Peyer's patch (tissue), 4 donors: ENCODE results near the gene TSKS. TPM values are rescaled to one million over a fixed set of nuclear protein-coding genes. Genes with fewer than 3 reads are reported as not detected.

ENCODE experiments used
- DNase-seq, 3 donors: peaks; one replicate each; pipeline ENCODE4 v3.0.0-alpha.2; 2017 to 2019
- H3K27ac ChIP-seq, 4 donors: fragments of 200-600 bp; sonication (generic); one replicate each; pipeline ENCODE4 v1.5.1; 2016 to 2019
- H3K27me3 ChIP-seq, 2 donors: fragments of 200-600 bp; sonication (generic); one replicate each; pipeline ENCODE4 v1.5.1; 2019
- H3K36me3 ChIP-seq, 3 donors: fragments of 200-600 bp; sonication (generic); one replicate each; pipeline ENCODE4 v1.5.1; 2016 to 2019
- H3K4me1 ChIP-seq, 4 donors: fragments of 200-600 bp; sonication (generic); one replicate each; pipeline ENCODE4 v1.5.1; 2016 to 2019
- H3K4me3 ChIP-seq, 4 donors: fragments of 200-600 bp; sonication (generic); 1 replicate in 3 of 4; 2 replicates in 1 of 4; pipeline ENCODE4 v1.5.1; 2016 to 2019; ENCODE audit warnings: mild to moderate bottlenecking in 1 of 4
- H3K9me3 ChIP-seq, 4 donors: fragments of 200-600 bp; sonication (generic); one replicate each; pipeline ENCODE4 v1.5.1; 2016 to 2019; ENCODE audit warnings: mild to moderate bottlenecking in 1 of 4
- POLR2A ChIP-seq, 2 donors: fragments of 450-650 bp; IDR thresholded peaks; one replicate each; pipeline ENCODE4 v1.5.1; 2017; ENCODE audit warnings: antibody characterized with exemption in 2 of 2, mild to moderate bottlenecking in 2 of 2, moderate library complexity in 2 of 2
- total RNA-seq, 4 donors: library from RNA; depleted of rRNA; stranded (reverse); fragments of >200 nt; gene quantifications; one replicate each; pipeline ENCODE4 v1.1.0, GENCODE V29; 2016
- TF ChIP-seq, protein P1 (sequence below), 6 experiments: fragments of 450-650 bp in 4 of 6; fragments of 200-600 bp in 2 of 6; sonication (generic) in 1 of 6; IDR thresholded peaks; one replicate each; pipeline ENCODE4 v1.5.1; 2017 to 2019; ENCODE audit warnings: antibody characterized with exemption in 6 of 6, mild to moderate bottlenecking in 3 of 6, moderate library complexity in 1 of 6

Gene TSKS
- total RNA-seq, 4 donors from 2014 or later = not detected

- H3K4me1 ChIP-seq = no peaks in the 10 kb centered on the region
- H3K27me3 ChIP-seq = no peaks in the 10 kb centered on the region
- H3K36me3 ChIP-seq = no peaks in the 10 kb centered on the region
- no peaks in the 10 kb centered on the region for H3K9me3 ChIP-seq
- no peak for DNase-seq
- no peak for TF ChIP-seq POLR2A (IDR thresholded peaks at IDR 0.05)
- TF ChIP-seq, protein P1, sequence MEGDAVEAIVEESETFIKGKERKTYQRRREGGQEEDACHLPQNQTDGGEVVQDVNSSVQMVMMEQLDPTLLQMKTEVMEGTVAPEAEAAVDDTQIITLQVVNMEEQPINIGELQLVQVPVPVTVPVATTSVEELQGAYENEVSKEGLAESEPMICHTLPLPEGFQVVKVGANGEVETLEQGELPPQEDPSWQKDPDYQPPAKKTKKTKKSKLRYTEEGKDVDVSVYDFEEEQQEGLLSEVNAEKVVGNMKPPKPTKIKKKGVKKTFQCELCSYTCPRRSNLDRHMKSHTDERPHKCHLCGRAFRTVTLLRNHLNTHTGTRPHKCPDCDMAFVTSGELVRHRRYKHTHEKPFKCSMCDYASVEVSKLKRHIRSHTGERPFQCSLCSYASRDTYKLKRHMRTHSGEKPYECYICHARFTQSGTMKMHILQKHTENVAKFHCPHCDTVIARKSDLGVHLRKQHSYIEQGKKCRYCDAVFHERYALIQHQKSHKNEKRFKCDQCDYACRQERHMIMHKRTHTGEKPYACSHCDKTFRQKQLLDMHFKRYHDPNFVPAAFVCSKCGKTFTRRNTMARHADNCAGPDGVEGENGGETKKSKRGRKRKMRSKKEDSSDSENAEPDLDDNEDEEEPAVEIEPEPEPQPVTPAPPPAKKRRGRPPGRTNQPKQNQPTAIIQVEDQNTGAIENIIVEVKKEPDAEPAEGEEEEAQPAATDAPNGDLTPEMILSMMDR (IDR thresholded peaks at IDR 0.05) = no peak
- no peak overlapping the region for H3K4me3 ChIP-seq
- no peak overlapping the region for H3K27ac ChIP-seq
These were observed 50.7 kb downstream of the TSKS start for GRCh38 chr19:49712397-49712859.

GRCh38 chr19:49710372-49710951 is 52.6 kb downstream of the TSKS start:
- Histone ChIP-seq H3K27me3 (no peaks in the 10 kb centered on the region), H3K36me3 (no peaks in the 10 kb centered on the region), H3K9me3 (no peaks in the 10 kb centered on the region), H3K4me3 (no peak overlapping the region), H3K27ac (no peak overlapping the region), H3K4me1 (no peaks in the 10 kb centered on the region)
- TF ChIP-seq POLR2A (IDR thresholded peaks at IDR 0.05) = no peak
- TF ChIP-seq, protein P1 (IDR thresholded peaks at IDR 0.05) = no peak
- no peak for DNase-seq

GRCh38 chr19:49705919-49706318 is 57.2 kb downstream of the TSKS start:
- no peak overlapping the region for H3K4me3 ChIP-seq
- no peak overlapping the region for H3K27ac ChIP-seq
- no peaks in the 10 kb centered on the region for H3K27me3 ChIP-seq
- no peaks in the 10 kb centered on the region for H3K9me3 ChIP-seq
- no peaks in the 10 kb centered on the region for H3K4me1 ChIP-seq
- H3K36me3 ChIP-seq = no peaks in the 10 kb centered on the region
- TF ChIP-seq, protein P1 (IDR thresholded peaks at IDR 0.05) = no peak
- no peak for TF ChIP-seq POLR2A (IDR thresholded peaks at IDR 0.05)
- no peak for DNase-seq

DNA sequence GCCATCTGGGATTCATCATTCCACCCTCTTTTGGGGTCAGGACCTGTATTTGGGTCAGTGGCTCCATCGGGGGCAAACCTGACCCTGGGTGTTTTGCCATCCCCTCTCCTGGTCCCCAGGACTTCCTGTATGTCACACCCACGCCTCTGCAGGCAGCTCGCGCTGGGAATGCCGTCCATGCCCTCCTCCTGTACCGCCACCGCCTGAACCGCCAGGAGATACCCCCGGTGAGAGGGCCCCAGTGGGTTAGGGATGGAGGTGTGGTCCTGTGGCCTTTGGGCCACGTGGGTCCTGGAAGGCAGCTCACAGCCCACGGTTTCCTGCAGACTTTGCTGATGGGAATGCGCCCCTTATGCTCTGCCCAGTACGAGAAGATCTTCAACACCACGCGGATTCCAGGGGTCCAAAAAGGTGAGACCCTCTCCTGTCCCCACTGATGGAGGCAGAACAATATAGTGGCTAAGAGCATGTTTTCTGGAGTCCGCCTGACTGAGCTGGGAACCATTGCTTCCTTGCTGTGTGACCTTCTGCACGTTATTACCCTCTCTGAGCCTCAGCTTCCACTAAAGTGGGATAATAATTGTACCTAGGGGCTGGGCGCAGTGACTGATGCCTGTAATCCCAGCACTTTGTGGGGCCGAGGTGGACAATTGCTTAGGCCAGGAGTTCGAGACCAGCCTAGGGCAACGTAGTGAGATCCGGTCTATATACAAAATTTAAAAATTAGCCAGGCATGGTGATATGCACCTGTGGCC is 58.0 kb downstream of the TSKS start:
- no peak for DNase-seq
- Histone ChIP-seq H3K4me3 (no peak overlapping the region), H3K9me3 (no peaks in the 10 kb centered on the region), H3K27ac (no peak overlapping the region), H3K27me3 (no peaks in the 10 kb centered on the region), H3K36me3 (no peaks in the 10 kb centered on the region), H3K4me1 (no peaks in the 10 kb centered on the region)
- TF ChIP-seq POLR2A (IDR thresholded peaks at IDR 0.05) = no peak
- TF ChIP-seq, protein P1 (IDR thresholded peaks at IDR 0.05) = no peak

GRCh38 chr19:49701271-49701786 is 61.8 kb downstream of the TSKS start:
- H3K27ac ChIP-seq = no peak overlapping the region
- no peak for DNase-seq
- no peaks in the 10 kb centered on the region for H3K9me3 ChIP-seq
- no peaks in the 10 kb centered on the region for H3K27me3 ChIP-seq
- H3K4me3 ChIP-seq = no peak overlapping the region
- no peaks in the 10 kb centered on the region for H3K4me1 ChIP-seq
- no peaks in the 10 kb centered on the region for H3K36me3 ChIP-seq
- TF ChIP-seq, protein P1 (IDR thresholded peaks at IDR 0.05) = no peak
- no peak for TF ChIP-seq POLR2A (IDR thresholded peaks at IDR 0.05)
